GM12878 (cell line): ENCODE results near the gene FOXP1.

Experiments
- POLR2A ChIP-seq: IDR thresholded peaks from 2 replicates; pipeline ENCODE4 v1.6.1; 2011; ENCODE audit warnings: low read depth, mild to moderate bottlenecking, low read length
- POLR2AphosphoS5 ChIP-seq: IDR thresholded peaks from 2 replicates; pipeline ENCODE4 v1.6.1; 2011; ENCODE audit warnings: mild to moderate bottlenecking, low read length, inconsistent platforms

GRCh38 chr3:71393745-71394144, 189.8 kb downstream of the FOXP1 start:
- TF ChIP-seq POLR2AphosphoS5 (no peak), POLR2A (no peak)
